GM21390 (cell line): ENCODE data around the gene RASA1.

Source experiments
- ATAC-seq: cut with Tn5 transposase; IDR thresholded peaks from one replicate; pipeline ENCODE4 v1.9.1; 2021; ENCODE audit not compliant: unreplicated experiment

Gene RASA1

DNA sequence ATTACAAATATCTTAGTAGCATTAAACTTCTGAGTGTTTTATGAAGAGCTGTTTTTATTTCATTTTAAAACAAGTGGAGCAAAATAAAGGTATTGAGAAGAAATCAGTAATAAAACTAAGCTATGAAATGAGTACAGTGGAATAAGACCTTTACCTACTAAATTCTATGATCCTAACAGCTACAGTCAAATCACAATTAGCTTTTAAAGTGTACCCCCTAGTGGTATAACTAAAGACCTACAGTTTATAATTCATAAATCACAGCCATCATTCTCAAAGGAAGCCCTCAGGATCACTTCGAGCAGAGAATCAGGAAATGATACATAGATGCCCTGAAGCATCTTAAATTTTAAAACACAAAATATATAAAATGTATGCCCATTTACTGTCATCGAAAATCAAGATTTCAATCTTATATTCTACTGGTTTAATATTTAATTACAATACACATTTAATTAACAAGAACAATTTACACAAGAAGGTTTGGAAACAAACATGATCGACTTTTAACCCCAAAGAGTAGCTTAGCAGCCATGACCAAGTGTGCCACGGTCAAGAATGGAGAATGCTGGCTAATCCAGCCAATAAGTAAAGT lies 132.7 kb downstream of the RASA1 start:
- peak; percentile 72 for ATAC-seq

DNA sequence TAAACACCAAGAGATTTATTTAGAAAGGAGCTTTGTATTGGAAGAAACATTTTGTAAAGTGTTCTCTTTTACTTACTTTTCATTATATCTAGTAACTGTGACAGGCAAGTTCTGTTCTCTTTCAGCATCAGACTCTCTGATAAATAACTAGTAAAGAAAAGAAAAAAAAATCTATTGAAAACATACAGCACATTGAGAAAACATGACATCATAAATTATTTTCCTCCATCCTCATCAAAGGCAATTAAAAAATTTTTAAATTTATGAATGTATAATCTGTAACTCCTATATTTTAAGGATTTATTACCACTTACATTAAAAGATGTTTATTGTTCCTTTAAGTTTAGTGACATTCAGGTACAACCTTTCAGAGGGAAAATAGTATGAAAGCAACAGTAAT lies 133.9 kb downstream of the RASA1 start:
- no peak for ATAC-seq

DNA sequence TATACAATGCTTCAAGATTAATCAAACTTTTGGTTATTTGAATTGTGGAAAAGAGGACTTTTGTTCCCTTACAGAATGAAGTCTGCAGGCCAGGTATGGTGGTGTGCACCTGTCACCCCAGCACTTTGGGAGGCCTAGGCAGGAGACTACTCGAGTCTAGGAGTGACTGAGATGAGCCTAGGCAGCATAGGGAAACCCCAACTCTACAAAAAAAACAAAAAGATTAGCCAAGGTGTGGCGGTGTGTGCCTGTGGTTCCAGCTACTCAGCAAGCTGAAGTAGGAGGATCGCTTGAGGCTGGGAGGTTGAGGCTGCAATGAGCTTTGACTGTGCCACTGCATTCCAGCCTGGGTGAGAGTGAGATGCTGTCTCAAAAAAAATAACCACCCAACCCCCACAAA lies 135.7 kb downstream of the RASA1 start:
- ATAC-seq = no peak

DNA sequence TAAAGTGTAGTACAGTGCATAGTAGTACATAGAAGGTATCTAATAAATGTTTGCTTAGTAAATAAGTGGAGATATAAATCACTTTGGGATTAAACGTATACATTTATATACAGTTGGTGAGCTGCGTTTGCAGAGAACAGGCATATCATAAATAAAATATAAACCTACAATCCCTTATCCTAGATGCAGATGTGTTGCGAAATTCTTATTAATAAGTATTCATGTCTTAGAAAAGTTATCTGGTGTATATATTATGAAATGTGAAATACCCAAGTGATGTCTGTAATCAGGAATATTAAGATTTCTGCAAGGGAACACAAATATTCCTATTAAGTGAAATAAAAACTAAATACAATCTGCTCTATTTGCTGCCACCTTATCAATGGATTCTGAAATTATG lies 136.2 kb downstream of the RASA1 start:
- ATAC-seq = no peak

DNA sequence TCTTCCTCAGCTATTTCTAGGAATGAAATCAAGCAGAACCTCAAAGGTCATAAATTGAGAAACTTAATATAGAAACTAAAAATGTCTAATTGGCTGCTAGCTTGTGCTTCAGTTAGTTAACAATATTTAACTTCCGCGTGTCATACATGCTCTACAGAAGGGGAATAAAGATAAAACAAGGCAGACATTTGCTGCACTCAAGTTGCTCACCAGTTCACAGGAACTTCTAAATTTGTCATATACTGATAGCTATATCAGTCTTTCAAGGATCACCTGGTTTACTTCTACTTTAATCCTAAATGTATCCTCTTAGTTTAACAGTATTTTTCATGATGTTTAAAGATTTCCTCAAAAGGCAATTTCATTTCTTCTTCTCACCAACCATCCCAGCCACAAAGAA lies 136.7 kb downstream of the RASA1 start:
- no peak for ATAC-seq

DNA sequence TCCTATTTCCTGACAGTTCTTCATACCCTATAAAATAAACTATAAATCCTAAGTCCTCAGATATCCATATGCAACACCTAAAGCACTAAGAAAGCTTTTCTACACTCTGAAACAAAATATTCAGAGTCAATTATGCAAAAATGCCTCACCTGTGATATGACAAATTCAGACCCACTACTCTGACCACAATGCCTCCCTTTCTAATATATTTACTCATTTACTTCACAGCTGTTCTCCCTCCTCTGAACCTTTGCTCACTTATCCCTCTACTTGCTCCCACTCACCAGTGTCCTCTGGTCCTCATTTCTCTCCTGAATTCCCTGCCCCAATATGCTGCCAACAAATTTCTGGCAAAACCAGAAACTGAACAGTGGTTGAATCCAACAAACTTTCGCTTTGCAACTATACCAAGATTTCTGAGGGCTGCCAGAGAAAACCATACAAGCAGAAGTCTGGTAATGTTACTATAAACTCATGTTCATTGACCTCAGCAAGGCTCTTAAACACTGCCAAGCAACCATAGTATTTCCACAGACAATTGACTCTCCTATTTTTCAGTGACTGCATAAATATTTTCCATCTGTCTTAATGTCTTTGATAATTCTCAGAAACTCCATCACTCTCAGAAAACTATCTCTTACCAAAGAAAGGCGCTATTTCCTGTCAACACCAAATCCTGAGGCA lies 137.9 kb downstream of the RASA1 start:
- ATAC-seq = no peak

DNA sequence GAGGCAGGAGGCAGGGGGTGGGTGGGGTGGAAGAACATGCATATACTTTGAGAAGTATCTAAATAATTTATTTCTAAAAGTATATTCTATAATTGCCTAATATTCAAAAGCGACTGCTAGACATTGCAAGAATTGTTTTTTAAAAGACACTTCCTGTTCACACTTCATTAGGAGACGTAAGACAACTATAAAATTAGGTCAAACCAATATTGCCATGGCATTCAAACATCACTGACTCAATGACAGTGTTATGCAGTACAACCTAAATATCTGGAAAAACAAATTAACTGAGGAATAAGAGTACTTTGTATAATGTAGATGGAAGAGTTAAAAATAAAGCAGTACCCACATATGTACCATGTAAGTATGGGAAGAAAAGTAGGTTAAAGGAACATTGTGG lies 140.5 kb downstream of the RASA1 start:
- no peak for ATAC-seq

DNA sequence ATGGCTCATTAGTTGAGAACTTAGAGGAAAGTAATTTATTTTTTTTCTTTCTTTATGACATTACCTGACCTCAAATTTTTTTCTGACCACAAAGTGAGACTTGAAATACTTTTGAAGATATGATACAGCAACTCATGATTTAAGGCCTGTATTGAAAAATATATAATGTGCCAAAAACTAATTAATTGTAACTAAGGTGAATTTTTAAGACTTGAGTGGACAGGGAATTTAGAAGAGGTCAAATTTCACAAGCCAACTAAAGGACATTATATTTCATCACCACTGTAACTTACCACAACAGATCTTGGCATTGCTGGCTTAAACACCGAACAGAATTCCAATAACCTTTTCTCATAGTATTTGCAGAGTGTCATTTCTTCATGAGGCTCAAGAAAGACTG lies 143.2 kb downstream of the RASA1 start:
- ATAC-seq = no peak

DNA sequence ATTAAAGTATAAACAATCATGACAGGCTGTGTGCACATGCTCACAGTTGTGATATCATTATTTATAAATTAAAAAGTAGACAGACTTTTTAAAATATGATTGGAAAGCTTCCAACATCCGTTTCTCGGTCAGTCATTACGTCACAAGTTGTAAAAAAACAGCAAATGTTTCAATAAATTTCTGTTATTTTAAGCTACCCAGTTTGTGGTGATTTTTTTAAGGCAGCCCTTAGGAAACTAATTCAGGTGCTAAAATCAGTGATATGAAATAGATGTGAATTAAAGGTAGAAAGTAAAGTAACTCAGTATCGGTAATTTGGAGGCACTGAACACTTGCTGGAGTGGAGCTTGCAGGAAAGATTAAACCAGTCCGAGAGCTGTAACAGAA lies 143.9 kb downstream of the RASA1 start:
- ATAC-seq = no peak

DNA sequence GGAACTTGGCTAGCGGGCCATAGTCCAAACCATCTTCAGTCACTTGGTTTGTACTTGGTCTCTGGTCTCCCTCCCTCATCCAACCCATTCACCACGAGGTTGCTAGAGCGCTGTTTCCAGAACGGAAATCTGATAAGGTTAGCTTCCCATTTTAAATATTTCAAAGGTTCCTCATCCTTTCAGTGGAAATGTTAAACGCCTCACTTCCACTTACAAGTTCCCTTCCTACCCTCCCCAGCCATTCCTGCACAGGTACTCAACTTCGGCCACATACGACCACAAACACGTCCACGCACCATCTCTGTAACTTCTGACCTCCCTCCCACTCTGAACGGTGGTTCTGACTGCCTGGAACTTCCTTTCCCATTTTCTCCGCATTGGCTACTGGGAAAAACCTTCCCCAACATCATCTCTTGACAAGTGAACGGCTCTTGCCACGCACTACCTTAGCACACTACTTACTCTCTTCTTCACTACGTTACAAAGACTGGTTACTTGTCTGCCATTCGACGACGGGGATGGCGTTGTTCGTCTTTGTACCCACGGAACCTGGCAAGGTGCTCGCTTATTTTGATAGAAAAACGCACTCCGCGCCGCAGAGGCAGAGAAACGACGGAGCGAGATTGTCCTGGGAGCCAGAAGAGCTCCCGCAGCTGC lies 144.4 kb downstream of the RASA1 start:
- ATAC-seq = peak; percentile 15

DNA sequence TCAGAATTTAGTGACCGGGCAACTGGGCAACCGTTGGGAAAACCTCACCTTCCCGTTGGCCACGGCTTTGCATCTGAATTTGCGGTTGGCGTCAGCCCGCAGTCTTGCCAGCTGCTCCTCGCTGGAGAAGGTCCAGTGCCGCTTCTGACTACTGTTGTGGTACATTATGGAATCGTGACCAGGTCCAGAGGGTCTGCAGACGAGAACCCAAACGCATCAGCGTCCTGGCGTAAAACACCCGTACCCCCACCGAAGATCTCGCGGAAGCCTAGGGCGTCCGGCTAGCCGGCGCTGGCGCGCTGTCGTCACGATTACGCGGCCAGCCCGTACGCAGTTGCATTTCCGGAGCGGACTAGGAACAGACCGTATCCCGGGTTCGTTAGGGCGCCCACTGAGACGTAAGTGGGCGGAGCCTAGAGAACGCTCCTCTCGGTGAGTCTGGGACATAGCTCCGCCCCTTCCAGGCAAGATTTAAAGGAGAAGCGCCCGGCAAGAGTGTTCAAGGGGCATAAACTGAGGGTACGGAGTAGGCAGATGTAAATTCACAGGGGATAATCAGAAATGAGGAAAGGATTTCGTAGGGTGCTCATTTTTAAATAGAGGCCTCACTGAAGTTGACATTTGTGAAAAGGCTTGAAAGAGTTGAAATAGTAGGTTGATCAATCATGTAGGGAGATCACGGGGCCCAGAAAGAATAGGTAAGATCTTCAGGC lies 145.1 kb downstream of the RASA1 start, which contains the start of gene CCNH:
Gene CCNH, minus strand, starts transcription at position 301 of the 713 bp plus-strand sequence. Its CDS starts 136 bp downstream, at position 165.
- ATAC-seq = peak; percentile 99

DNA sequence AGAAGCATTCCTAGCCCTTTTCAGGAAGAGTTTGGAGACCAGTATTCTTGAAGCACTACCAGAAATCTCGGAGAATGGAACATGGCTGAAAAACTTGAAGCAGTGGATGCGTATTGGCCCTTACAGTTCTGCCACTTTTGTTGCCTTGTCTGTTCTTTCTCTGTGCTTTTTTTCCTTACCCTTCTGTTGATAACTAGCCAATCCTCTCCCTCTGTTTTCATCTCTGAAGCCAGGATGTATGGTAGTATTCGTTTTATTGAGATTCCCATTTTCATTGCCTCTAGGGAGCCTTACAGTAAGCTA lies 145.6 kb downstream of the RASA1 start:
- no peak for ATAC-seq

DNA sequence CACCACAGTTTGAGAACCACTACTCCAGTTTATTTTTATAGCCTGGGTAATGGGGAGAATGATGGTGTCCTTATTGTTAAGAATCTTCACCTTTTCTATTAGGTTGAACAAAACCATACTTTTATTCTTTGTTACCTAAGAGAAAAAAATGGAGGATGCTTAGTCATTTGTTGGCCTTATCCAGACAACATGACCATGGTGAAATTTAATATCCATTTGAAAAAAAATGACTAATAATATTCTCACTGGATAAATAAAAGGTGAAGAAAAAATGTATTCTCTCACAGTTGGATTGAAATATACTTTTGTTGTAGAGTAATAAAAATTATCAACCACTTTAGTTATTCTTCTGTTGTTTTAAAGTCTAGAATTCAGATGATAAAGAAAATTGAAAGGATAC lies 150.8 kb downstream of the RASA1 start:
- no peak for ATAC-seq

DNA sequence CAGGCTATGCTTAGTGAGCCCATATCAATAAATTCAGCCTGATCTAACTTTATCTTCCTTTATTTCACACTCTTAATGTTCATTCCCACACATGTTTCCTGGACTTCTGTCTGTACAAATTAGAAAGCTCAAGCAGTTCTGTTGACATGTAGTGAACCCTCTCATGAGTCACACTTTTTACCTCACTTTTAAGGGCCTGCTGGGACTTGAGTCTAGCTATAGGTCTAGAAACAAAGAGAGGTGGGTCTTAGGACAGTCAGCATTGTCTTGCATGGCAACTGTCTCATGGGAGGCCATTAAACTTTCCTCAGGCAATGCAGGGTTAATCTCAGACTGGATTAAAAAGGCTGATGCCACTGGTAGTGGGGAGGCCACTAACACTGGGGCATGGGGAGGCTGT lies 153.6 kb downstream of the RASA1 start:
- ATAC-seq = no peak

DNA sequence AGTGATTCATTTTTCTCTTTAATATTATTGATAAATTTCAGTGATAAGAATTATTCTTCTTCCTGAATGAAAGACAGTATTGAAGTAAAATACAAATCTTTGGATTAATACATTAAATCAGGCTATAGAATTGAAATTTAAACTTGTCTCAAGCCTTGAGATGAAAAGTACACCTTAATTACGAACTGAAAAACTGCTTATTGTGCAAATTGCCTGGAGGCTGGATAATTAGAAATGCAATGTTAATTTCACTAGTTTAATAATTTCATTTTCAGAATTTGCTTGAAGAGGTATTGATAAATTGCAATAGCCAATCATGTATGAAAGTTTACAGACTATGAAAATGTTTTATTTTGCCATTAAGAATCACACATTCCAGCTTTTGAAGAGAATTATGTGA lies 156.1 kb downstream of the RASA1 start:
- ATAC-seq = no peak

DNA sequence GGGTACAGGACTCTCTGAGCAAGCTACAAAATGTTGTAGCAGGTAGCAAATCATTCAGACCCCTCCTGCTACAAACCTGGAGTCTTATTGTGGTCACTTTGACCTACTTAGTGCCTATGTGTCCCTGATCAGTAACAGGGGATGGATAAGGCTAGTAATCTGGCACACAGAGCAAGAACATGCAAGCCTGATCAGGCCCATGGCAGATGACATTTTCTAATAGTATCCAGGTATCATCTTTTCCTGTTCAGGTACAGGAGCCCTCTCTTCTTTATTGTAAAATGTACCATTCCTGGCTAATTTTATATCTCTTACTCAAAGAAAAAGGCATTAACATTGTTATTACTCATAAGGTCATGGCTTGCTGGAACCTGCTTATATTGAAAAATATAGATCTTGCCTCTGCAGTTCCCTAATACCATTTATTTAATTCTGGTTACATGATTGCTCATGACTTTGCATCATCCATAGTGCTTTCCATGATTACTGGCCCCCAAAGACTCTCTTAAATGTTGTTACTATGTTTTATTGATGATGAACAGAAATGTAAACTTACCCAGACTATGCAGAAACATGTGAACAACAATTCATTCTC lies 163.3 kb downstream of the RASA1 start:
- no peak for ATAC-seq

DNA sequence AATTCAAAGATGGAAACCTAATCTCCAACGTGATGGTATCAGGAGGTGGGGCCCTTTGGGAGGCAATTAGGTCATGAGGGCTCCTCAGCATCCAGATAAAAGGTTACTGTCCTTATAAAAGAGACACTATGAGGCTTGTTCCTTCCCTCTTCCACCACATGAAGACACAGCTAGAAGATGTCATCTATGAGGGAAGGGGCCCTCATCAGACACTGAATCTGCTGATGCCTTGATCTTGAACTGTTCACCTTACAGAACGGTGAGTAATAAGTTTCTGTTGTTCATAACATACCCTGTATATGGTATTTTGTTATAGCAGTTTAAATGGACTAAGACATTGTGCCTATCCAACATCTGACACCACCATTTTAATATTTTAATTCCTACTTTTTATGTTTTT lies 164.8 kb downstream of the RASA1 start:
- no peak for ATAC-seq

DNA sequence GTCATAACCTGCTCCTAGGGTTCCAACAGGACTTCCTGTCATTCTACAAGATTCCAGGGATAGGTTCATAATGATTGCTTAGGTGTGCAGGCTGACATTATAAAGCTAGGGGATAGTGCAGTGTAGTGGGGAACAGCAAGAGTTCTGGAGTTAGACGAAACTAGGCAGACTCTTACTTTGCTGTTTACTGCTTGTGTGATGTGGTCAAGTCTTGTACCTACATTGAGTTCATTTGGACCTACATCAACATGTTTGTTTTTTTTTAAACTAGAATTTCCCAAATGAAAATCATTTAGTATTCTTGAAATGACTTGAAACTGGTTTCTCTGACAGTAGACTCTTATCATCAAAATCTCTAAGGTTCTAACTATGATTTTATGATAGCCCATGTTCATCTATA lies 166.3 kb downstream of the RASA1 start:
- ATAC-seq = no peak

DNA sequence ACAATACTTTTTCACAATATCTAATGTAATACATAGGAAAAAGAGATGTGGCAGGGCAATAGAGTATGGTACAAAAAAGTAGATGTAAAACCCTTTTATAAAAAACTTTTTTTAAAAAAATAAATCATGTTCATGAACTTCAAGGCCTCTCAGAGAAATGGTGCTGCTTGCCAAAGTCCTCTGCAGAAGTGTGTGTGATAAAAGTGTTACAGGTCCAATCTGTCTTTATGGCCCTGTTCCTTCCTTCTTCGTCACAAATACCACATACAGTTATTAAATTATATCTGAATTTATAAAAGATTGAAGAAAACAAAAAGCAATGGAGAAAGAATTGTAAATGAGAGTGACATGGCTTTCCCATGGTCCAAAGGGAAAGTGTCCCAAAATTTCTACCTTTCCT lies 166.8 kb downstream of the RASA1 start:
- ATAC-seq = no peak

DNA sequence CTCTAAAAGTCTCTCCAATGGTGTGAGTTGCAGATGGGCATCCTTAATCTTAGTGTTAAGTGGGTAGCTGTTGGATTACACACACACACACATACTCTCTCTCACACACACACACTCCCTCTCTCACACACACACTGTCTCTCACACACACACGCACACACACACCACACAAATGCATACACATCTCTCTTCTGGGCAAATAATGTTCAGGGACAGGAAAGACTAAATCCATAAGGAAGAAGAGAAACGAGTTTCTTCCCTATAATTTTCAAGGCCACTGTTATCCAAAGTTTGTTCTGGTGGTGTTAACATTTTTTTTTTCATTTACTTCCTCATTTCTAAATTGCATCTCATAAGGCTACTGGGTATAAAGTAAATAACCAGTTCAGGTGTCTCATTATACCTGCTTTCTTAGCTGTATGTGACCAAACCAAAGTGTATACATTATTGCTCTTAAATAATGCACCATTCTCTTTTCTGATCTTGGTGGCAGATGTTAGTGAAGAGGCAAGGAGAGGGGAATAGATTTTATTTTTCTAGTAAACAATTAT lies 167.5 kb downstream of the RASA1 start:
- no peak for ATAC-seq

DNA sequence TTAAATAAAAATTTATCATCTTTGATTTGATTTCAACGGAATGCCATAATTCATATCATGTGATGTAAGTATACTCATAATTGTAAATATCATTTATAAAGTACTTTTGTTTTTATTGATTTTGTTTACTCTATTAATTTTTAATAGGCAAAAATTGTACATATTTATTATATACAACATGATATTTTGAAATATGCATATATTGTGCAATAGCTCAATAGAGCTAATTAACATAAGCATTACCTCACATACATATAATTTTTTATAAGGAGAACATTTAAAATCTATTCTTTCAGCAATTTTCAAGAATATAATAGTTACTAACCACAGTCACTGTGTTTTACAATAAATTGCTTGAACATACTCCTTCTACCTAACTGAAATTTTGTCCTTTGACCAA lies 170.0 kb downstream of the RASA1 start:
- ATAC-seq = no peak
